ENCODE measurements around the gene FBXL22. TPM values are rescaled to one million over a fixed set of nuclear protein-coding genes. Genes with fewer than 3 reads are reported as not detected.

Gene FBXL22
- total and polyA plus RNA-seq, 2 experiments from 2014 or later = 0.26 TPM; not detected in 1

GRCh38 chr15:63611177-63611576 is 14.0 kb downstream of the FBXL22 start:
- H3K36me3 ChIP-seq (ENCODE audit: insufficient read depth) = peaks cover 9% of the 10 kb centered on the region; the same call in 1 of the 2 replicates
- no peak for TF ChIP-seq REST (IDR thresholded peaks at IDR 0.05; ENCODE audit: unreplicated experiment)
- no peak for TF ChIP-seq ZNF331 (CRISPR knock-in tag; IDR thresholded peaks at IDR 0.05; ENCODE audit: low read depth)
- TF ChIP-seq POLR2AphosphoS5 (IDR thresholded peaks at IDR 0.05; ENCODE audit: low read depth) = no peak
- TF ChIP-seq JUNB (IDR thresholded peaks at IDR 0.05; ENCODE audit: unreplicated experiment) = no peak
- no peak for TF ChIP-seq STAT1 (IDR thresholded peaks at IDR 0.05; ENCODE audit: unreplicated experiment)
- no peak overlapping the region for H2AFZ ChIP-seq
- H3K27ac Mint-ChIP-seq = no peak overlapping the region
- no peak overlapping the region for H3K27ac ChIP-seq (ENCODE audit: low read depth)
- H3K79me2 ChIP-seq (replicated peaks; ENCODE audit: insufficient read depth) = no peaks in the 10 kb centered on the region
- no peaks in the 10 kb centered on the region for H3K9me3 Mint-ChIP-seq
- H3K4me3 ChIP-seq = no peak overlapping the region
- H3F3A ChIP-seq (replicated peaks; ENCODE audit: low read depth) = no peaks in the 10 kb centered on the region
- DNase-seq (ENCODE audit: low spot score) = no peak
- H3K4me2 ChIP-seq = no peak overlapping the region
- peaks cover 8% of the 10 kb centered on the region for H3K4me1 Mint-ChIP-seq
- H3K9me2 ChIP-seq (ENCODE audit: insufficient read depth) = no peaks in the 10 kb centered on the region
- no peak overlapping the region for H3K4me3 Mint-ChIP-seq
- ATAC-seq = no peak
- no peaks in the 10 kb centered on the region for H4K20me1 ChIP-seq (replicated peaks; ENCODE audit: insufficient read depth)
- 0 out of 3 replicates have a peak, but pooled peaks cover 3% of the 10 kb centered on the region for H3K36me3 Mint-ChIP-seq (ENCODE audit: low read depth)
- peaks cover 2% of the 10 kb centered on the region for H3K27me3 Mint-ChIP-seq (ENCODE audit: insufficient read depth, low read depth, poor library complexity)
- no peaks in the 10 kb centered on the region for H3K27me3 ChIP-seq (ENCODE audit: insufficient read depth)
- H3K4me1 ChIP-seq (ENCODE audit: insufficient read depth) = no peaks in the 10 kb centered on the region

GRCh38 chr15:63612300-63612699 is 15.1 kb downstream of the FBXL22 start:
- Histone ChIP-seq H4K20me1 (replicated peaks; ENCODE audit: insufficient read depth) (no peaks in the 10 kb centered on the region), H3K4me2 (no peak overlapping the region), H2AFZ (no peak overlapping the region), H3K9me2 (ENCODE audit: insufficient read depth) (no peaks in the 10 kb centered on the region), H3K4me1 (ENCODE audit: insufficient read depth) (no peaks in the 10 kb centered on the region), H3K79me2 (replicated peaks; ENCODE audit: insufficient read depth) (no peaks in the 10 kb centered on the region), H3F3A (replicated peaks; ENCODE audit: low read depth) (no peaks in the 10 kb centered on the region), H3K27ac (ENCODE audit: low read depth) (no peak overlapping the region), H3K36me3 (ENCODE audit: insufficient read depth) (peaks cover 9% of the 10 kb centered on the region; the same call in 1 of the 2 replicates), H3K4me3 (no peak overlapping the region), H3K27me3 (ENCODE audit: insufficient read depth) (no peaks in the 10 kb centered on the region)
- Mint-ChIP-seq H3K9me3 (0 out of 3 replicates have a peak, but pooled peaks cover under 1% of the 10 kb centered on the region), H3K4me3 (no peak overlapping the region), H3K4me1 (peaks cover 8% of the 10 kb centered on the region), H3K36me3 (ENCODE audit: low read depth) (0 out of 3 replicates have a peak, but pooled peaks cover 3% of the 10 kb centered on the region), H3K27me3 (ENCODE audit: insufficient read depth, low read depth, poor library complexity) (peaks cover 2% of the 10 kb centered on the region), H3K27ac (no peak overlapping the region)
- ATAC-seq (no peak), DNase-seq (ENCODE audit: low spot score) (no peak)
- TF ChIP-seq NANOG (IDR thresholded peaks at IDR 0.05; ENCODE audit: borderline replicate concordance) (no peak), EZH2 (IDR thresholded peaks at IDR 0.05; ENCODE audit: low read depth, unreplicated experiment) (no peak), ZNF462 (CRISPR knock-in tag; IDR thresholded peaks at IDR 0.05) (no peak), STAT1 (IDR thresholded peaks at IDR 0.05; ENCODE audit: unreplicated experiment) (no peak), ZNF114 (CRISPR knock-in tag; IDR thresholded peaks at IDR 0.05) (no peak), ETS1 (IDR thresholded peaks at IDR 0.05) (no peak), ZNF331 (CRISPR knock-in tag; IDR thresholded peaks at IDR 0.05; ENCODE audit: low read depth) (no peak)

Measured in GM23338 (cell line).